ENCODE measurements around the gene SLC39A11. TPM values are rescaled to one million over a fixed set of nuclear protein-coding genes. Genes with fewer than 3 reads are reported as not detected.

SLC39A11 gene
- polyA plus RNA-seq, 1 of the 3 experiments (the other 2 are of a cell fraction): 23.5 TPM

DNA sequence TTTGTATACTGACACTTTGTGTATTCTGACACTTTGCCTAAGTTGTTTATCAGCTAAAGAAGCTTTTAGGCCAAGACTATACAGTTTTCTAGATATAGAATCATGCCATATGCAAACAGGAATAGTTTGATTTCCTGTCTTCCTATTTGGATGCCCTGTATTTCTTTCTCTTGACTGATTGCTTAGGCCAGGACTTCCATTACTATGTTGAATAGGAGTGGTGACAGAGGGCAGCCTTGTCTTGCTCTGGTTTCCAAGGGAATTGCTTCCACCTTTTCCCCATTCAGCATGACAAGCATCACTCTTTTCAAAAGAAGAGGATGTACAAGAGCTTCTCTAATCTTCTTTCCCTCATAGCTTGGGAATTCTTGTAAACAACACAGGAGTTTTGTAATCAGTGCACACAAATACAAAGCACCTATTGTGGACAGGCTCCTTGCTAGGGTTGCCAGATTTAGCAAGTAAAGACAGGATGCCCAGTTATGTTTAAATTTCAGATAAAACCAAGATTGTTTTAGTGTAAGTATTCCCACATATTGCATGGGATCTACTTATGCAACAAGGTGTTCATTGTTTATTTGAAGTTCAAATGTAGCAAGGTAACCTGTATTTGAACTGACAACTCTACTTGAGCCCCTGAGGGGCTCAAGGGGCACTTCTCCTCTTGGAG lies 233.5 kb downstream of the SLC39A11 start:
- no peaks in the 10 kb centered on the region; a peak in 1 of 4 replicates for H3K4me1 ChIP-seq (ENCODE audit: control insufficient read depth in 1 of 2, insufficient read depth in 2 of 2, low read depth in 1 of 2, low read length in 1 of 2)
- H3K4me3 ChIP-seq (ENCODE audit: low read depth in 2 of 2, low read length in 1 of 2): no peak overlapping the region
- no peak overlapping the region for H3K9ac ChIP-seq
- no peaks in the 10 kb centered on the region for H3K27me3 ChIP-seq (ENCODE audit: insufficient read depth)
- no peaks in the 10 kb centered on the region for H3F3A ChIP-seq (replicated peaks; ENCODE audit: insufficient read depth)
- CTCF ChIA-PET: no interaction called here
- no peaks in the 10 kb centered on the region; the same call in 1 of the 2 replicates for H3K9me3 ChIP-seq
- H3K79me2 ChIP-seq (ENCODE audit: insufficient read depth): no peaks in the 10 kb centered on the region
- H3K27ac ChIP-seq (ENCODE audit: low read depth in 2 of 2, low read length in 1 of 2): no peak overlapping the region
- no peak overlapping the region for H2AFZ ChIP-seq (ENCODE audit: low read depth)
- no peaks in the 10 kb centered on the region for H4K20me1 ChIP-seq (ENCODE audit: insufficient read depth)
- POLR2A ChIA-PET: no interaction called here
- no peak for DNase-seq
- H3K4me2 ChIP-seq: no peak overlapping the region
- no peaks in the 10 kb centered on the region for H3K36me3 ChIP-seq (replicated peaks in 1 of 2; ENCODE audit: control insufficient read depth in 1 of 2, insufficient read depth in 2 of 2, low read length in 1 of 2)
- no peaks in the 10 kb centered on the region for H3K9me2 ChIP-seq
- TF ChIP-seq, protein P1, sequence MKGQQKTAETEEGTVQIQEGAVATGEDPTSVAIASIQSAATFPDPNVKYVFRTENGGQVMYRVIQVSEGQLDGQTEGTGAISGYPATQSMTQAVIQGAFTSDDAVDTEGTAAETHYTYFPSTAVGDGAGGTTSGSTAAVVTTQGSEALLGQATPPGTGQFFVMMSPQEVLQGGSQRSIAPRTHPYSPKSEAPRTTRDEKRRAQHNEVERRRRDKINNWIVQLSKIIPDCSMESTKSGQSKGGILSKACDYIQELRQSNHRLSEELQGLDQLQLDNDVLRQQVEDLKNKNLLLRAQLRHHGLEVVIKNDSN (IDR thresholded peaks at IDR 0.05; ENCODE audit: borderline replicate concordance, low read depth): no peak
- TF ChIP-seq GABPA (IDR thresholded peaks at IDR 0.05; ENCODE audit: low read depth) (no peak), TCF12 (IDR thresholded peaks at IDR 0.05) (no peak), JUND (IDR thresholded peaks at IDR 0.05) (no peak), EZH2phosphoT487 (IDR thresholded peaks at IDR 0.05; ENCODE audit: borderline replicate concordance, low read depth) (no peak), TEAD4 (IDR thresholded peaks at IDR 0.05; ENCODE audit: borderline replicate concordance, insufficient read depth) (no peak), SIN3A (IDR thresholded peaks at IDR 0.05; ENCODE audit: borderline replicate concordance, low read depth, low read length) (no peak), POLR2AphosphoS5 (IDR thresholded peaks at IDR 0.05; ENCODE audit: low read depth, low read length) (no peak)
- TF ChIP-seq, protein P2, sequence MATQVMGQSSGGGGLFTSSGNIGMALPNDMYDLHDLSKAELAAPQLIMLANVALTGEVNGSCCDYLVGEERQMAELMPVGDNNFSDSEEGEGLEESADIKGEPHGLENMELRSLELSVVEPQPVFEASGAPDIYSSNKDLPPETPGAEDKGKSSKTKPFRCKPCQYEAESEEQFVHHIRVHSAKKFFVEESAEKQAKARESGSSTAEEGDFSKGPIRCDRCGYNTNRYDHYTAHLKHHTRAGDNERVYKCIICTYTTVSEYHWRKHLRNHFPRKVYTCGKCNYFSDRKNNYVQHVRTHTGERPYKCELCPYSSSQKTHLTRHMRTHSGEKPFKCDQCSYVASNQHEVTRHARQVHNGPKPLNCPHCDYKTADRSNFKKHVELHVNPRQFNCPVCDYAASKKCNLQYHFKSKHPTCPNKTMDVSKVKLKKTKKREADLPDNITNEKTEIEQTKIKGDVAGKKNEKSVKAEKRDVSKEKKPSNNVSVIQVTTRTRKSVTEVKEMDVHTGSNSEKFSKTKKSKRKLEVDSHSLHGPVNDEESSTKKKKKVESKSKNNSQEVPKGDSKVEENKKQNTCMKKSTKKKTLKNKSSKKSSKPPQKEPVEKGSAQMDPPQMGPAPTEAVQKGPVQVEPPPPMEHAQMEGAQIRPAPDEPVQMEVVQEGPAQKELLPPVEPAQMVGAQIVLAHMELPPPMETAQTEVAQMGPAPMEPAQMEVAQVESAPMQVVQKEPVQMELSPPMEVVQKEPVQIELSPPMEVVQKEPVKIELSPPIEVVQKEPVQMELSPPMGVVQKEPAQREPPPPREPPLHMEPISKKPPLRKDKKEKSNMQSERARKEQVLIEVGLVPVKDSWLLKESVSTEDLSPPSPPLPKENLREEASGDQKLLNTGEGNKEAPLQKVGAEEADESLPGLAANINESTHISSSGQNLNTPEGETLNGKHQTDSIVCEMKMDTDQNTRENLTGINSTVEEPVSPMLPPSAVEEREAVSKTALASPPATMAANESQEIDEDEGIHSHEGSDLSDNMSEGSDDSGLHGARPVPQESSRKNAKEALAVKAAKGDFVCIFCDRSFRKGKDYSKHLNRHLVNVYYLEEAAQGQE (IDR thresholded peaks at IDR 0.05; ENCODE audit: low read depth, low read length): no peak

DNA sequence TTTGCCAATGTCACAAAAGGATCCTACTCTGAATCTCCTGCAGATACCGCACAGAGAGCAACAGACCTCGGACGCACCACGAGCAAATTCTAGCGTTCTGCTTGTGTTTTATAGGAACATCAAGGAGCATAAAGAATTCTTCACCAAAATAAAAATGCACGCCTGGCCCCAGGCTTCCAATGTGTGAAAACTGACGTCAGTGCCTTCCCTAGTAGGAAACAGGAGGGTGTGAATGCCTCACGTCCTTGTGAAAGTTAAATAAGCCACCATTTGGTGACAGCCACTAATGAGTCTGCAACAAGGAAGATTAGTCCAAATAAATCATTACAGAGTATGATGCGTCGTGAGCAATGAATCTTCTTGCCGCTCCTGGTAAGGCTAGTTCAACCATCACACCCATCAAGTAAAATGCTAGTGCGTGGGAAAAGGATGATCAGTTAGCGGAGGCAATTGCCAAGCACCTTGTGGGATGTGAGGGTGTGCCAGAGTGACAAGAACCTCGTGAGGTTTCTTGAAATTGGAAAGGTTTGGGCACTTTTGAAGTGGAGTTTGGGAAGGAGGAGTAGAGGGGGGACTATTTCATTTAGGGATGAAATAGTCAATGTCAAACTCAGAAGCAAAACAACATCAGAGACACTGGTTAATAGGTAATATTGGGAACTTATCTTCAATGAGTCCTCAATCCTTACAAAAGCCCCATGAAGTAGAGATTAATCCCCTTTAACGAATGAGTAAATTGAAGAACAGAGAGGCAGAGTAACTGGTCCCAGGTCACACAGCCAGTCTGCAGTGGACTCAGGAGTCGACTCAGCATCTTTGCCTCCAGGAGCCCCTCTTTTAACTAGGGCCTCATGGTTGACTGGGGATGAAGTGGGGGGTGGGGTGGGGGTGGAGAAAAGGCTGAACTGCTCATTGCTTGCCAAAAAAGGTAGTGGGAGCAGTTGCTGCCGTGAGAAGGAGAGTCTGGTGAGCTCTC lies 238.8 kb downstream of the SLC39A11 start:
- H2AFZ ChIP-seq (ENCODE audit: low read depth): no peak overlapping the region
- no peak for DNase-seq
- TF ChIP-seq FOXM1 (IDR thresholded peaks at IDR 0.05; ENCODE audit: low read depth): no peak
- TF ChIP-seq RCOR1 (IDR thresholded peaks at IDR 0.05; ENCODE audit: low read length): no peak
- no peak for TF ChIP-seq FOXJ3 (CRISPR knock-in tag; IDR thresholded peaks at IDR 0.05)
- TF ChIP-seq, protein P2 (IDR thresholded peaks at IDR 0.05; ENCODE audit: low read depth, low read length): no peak
- TF ChIP-seq, protein P3, sequence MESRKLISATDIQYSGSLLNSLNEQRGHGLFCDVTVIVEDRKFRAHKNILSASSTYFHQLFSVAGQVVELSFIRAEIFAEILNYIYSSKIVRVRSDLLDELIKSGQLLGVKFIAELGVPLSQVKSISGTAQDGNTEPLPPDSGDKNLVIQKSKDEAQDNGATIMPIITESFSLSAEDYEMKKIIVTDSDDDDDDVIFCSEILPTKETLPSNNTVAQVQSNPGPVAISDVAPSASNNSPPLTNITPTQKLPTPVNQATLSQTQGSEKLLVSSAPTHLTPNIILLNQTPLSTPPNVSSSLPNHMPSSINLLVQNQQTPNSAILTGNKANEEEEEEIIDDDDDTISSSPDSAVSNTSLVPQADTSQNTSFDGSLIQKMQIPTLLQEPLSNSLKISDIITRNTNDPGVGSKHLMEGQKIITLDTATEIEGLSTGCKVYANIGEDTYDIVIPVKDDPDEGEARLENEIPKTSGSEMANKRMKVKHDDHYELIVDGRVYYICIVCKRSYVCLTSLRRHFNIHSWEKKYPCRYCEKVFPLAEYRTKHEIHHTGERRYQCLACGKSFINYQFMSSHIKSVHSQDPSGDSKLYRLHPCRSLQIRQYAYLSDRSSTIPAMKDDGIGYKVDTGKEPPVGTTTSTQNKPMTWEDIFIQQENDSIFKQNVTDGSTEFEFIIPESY (IDR thresholded peaks at IDR 0.05; ENCODE audit: borderline replicate concordance, low read depth): no peak
- TF ChIP-seq ELF1 (IDR thresholded peaks at IDR 0.05): no peak
- no peak for TF ChIP-seq EZH2phosphoT487 (IDR thresholded peaks at IDR 0.05; ENCODE audit: borderline replicate concordance, low read depth)
- no peak for TF ChIP-seq NFIC (IDR thresholded peaks at IDR 0.05; ENCODE audit: borderline replicate concordance)
- no peak for TF ChIP-seq GABPA (IDR thresholded peaks at IDR 0.05; ENCODE audit: low read depth)

More for the DNA sequence above, 238.8 kb downstream of the SLC39A11 start:
- Histone ChIP-seq H3K79me2 (ENCODE audit: insufficient read depth) (no peaks in the 10 kb centered on the region), H3K4me1 (ENCODE audit: control insufficient read depth in 1 of 2, insufficient read depth in 2 of 2, low read depth in 1 of 2, low read length in 1 of 2) (no peaks in the 10 kb centered on the region), H3K9me2 (no peaks in the 10 kb centered on the region), H3K36me3 (replicated peaks in 1 of 2; ENCODE audit: control insufficient read depth in 1 of 2, insufficient read depth in 2 of 2, low read length in 1 of 2) (no peaks in the 10 kb centered on the region), H3K9ac (no peak overlapping the region), H3F3A (replicated peaks; ENCODE audit: insufficient read depth) (no peaks in the 10 kb centered on the region), H3K27ac (ENCODE audit: low read depth in 2 of 2, low read length in 1 of 2) (no peak overlapping the region), H3K9me3 (no peaks in the 10 kb centered on the region), H3K4me3 (ENCODE audit: low read depth in 2 of 2, low read length in 1 of 2) (no peak overlapping the region), H4K20me1 (ENCODE audit: insufficient read depth) (no peaks in the 10 kb centered on the region), H3K4me2 (no peak overlapping the region), H3K27me3 (ENCODE audit: insufficient read depth) (no peaks in the 10 kb centered on the region)
- CTCF ChIA-PET: no interaction called here
- WGBS (ENCODE audit: low lambda C conversion rate): 82% methylated on average over 17 of the region's 17 CpGs
- POLR2A ChIA-PET: no interaction called here
